DMS79 (cell line): ENCODE measurements around the gene CD14.
"Not testable (repeated sequence)": the region's sequence is repeated elsewhere in the genome, so short reads cannot be mapped to it uniquely, and the experiment has no call there.

Experiments
- DNase-seq: peaks from one replicate; lab custom pipeline; 2025; lab: John Stamatoyannopoulos, UW

CD14 gene

GRCh38 chr5:140596321-140596741 lies 36.6 kb downstream of the CD14 start:
- no peak for DNase-seq

- DNase-seq, result peak; percentile 4
Measured at GRCh38 chr5:140595538-140596300, 37.3 kb downstream of the CD14 start.

GRCh38 chr5:140594169-140594568 lies 38.8 kb downstream of the CD14 start:
- no peak for DNase-seq

GRCh38 chr5:140593070-140593469 lies 39.9 kb downstream of the CD14 start:
- DNase-seq, result not testable (repeated sequence)

GRCh38 chr5:140591747-140592372 lies 41.1 kb downstream of the CD14 start:
- DNase-seq, result no peak

GRCh38 chr5:140590861-140591260 lies 42.1 kb downstream of the CD14 start:
- DNase-seq, result no peak

- no peak for DNase-seq
Measured at GRCh38 chr5:140588311-140589070, 44.5 kb downstream of the CD14 start.

- no peak for DNase-seq
Measured at GRCh38 chr5:140587495-140587894, 45.5 kb downstream of the CD14 start.
